Duodenal mucosa (tissue), 2 donors: Measurements from ENCODE around the gene CHST10.
"Not testable (repeated sequence)": the region's sequence is repeated elsewhere in the genome, so short reads cannot be mapped to it uniquely, and the experiment has no call there.

Source experiments
- H3K27ac ChIP-seq: one replicate; pipeline ENCODE4 v1.7.0; 2013; ENCODE audit warnings: low read depth, low read length
- H3K27me3 ChIP-seq, 2 donors: one replicate each; pipeline ENCODE4 v1.7.0; 2013; ENCODE audit warnings: low read length in 2 of 2, control low read depth in 1 of 2; ENCODE audit not compliant: insufficient read depth in 2 of 2, control insufficient read depth in 1 of 2
- H3K36me3 ChIP-seq, 2 donors: one replicate each; pipeline ENCODE4 v1.7.0; 2013; ENCODE audit warnings: low read length in 2 of 2, control low read depth in 1 of 2; ENCODE audit not compliant: insufficient read depth in 2 of 2, control insufficient read depth in 1 of 2
- H3K4me1 ChIP-seq, 2 donors: one replicate each; pipeline ENCODE4 v1.7.0; 2013; ENCODE audit warnings: low read length in 2 of 2, control low read depth in 1 of 2; ENCODE audit not compliant: insufficient read depth in 2 of 2, control insufficient read depth in 1 of 2
- H3K4me3 ChIP-seq, 2 donors: one replicate each; pipeline ENCODE4 v1.7.0; 2013; ENCODE audit warnings: low read length in 2 of 2, low read depth in 1 of 2
- H3K9ac ChIP-seq, 2 donors: one replicate each; pipeline ENCODE4 v1.7.0; 2013; ENCODE audit warnings: low read length in 2 of 2, low read depth in 1 of 2
- H3K9me3 ChIP-seq, 2 donors: one replicate each; pipeline ENCODE4 v1.7.0; 2013; ENCODE audit warnings: low read length in 2 of 2, control low read depth in 1 of 2; ENCODE audit not compliant: control insufficient read depth in 1 of 2

Gene CHST10

DNA sequence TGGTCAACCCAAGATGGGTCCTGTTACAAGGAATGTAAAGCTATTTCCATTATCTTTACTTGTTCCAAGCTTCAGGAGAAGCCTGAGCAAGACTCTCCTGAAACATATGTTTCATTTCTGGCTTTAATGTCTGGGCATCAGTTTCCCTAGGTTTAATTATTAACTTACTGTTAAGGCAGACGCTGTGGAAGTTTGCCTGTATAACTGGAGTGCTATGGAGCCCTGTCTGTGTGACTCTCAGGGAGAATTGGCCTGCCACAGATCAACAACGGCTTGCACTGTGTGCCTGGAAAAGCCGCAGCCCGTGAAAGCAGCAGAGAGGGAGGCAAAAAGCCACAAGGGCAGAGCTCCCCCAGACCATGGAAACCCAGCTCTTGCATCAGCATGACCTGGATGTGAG, 73.0 kb downstream of the CHST10 start:
- Histone ChIP-seq H3K9me3 (peaks cover 0 to 4% of the 10 kb centered on the region in 2 donors), H3K36me3 (no peaks in the 10 kb centered on the region), H3K4me1 (no peaks in the 10 kb centered on the region), H3K9ac (no peak overlapping the region), H3K27me3 (peaks cover 0 to 5% of the 10 kb centered on the region in 2 donors), H3K4me3 (no peak overlapping the region), H3K27ac (no peak overlapping the region)

DNA sequence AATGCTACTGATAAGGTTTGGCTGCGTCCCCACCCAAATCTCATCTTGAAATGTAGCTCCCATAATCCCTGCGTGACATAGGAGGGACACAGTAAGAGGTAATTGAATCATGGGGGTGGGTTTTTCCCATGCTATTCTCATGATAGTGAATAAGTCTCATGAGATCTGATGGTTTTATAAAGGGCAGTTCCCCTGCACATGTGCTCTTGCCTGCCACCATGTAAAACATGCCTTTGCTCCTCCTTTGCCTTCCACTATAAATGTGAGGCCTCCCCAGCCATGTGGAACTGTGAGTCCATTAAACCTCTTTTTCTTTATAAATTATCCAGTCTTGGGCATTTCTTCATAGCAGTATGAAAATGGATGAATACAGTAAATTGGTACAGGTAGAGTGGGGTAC, 75.0 kb downstream of the CHST10 start:
- not testable (repeated sequence) for H3K9me3 ChIP-seq, H3K4me1 ChIP-seq, H3K9ac ChIP-seq, H3K27me3 ChIP-seq, H3K27ac ChIP-seq, H3K4me3 ChIP-seq, H3K36me3 ChIP-seq
